NCI-H187 (cell line): Measurements from ENCODE around the gene MAP3K20.
"Not testable (repeated sequence)": the region's sequence is repeated elsewhere in the genome, so short reads cannot be mapped to it uniquely, and the experiment has no call there.

ENCODE experiments used
- DNase-seq, 2 experiments: peaks; one replicate each; lab custom pipeline; 2025; lab: John Stamatoyannopoulos, UW

MAP3K20 gene

DNA sequence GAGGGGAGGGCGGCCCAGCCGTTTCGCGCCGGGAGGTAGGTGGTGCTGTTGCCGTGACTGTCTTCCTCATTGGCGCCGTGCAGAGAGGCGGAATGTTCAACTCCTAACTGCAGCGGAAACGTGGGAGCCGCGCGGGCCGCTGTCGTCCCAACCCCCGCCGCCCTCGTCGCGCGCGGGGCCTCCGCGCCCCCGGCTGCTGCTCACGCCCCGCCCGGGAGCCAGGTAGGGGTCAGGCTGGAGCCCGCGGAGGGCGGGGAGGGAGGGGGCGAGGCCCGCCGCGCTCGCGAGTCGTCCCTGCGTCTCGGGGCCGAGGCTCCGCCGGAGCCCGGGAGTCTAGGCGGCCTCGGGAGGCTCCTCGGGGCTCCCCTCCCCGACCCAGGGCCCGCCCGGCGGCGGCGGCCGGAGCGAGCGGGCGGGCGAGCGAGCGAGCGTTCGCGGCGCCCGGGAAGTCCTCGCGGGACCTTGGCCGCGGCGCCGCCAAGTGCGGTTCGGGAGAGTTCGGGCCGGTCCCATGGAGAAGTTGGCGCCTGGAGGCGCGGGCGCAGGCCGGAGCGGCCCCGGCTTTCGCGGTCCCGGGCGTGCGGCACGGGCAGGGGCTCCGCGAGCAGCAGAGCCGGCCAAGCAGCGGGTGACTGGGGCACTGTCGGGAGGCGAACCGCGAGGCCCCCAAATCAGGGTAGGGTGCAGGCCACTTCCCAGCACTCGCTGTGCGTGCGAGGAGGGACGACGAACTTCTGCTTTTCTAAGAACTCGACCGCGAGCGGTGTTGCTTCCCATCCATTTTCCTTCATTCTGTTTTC lies at the start of gene MAP3K20:
Gene MAP3K20, plus strand, starts transcription at position 66 of the 800 bp plus-strand sequence. CDS start 15,186 bp downstream, outside the sequence.
- peak in 1 of 2 experiments; percentile 6 for DNase-seq

GRCh38 chr2:173026479-173026878 lies 49.2 kb upstream of the MAP3K20 start:
- DNase-seq: no peak

GRCh38 chr2:173027181-173028128 lies 48.2 kb upstream of the MAP3K20 start:
- peak; percentile 3 to 18 for DNase-seq

DNA sequence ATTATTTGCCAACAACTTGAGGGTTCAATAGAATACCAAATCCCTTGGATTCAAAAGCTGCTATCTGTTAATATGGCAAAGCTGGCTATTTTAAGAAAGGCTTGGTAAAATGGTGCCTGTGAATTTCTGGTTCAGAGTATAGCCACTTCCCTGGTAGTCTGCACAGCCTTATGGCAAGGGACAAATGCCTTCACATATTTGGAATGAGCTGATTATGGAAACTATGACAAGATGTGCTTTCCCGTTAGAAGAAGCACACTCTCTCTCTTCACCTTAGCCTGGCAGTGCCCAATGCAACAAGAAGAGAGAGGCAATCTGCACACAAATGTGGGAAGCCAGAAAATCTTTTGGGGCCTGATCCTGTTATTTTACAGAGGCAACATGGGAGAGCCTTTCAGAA lies 47.5 kb upstream of the MAP3K20 start:
- no peak for DNase-seq

GRCh38 chr2:173028671-173029070 lies 47.0 kb upstream of the MAP3K20 start:
- DNase-seq: no peak

DNA sequence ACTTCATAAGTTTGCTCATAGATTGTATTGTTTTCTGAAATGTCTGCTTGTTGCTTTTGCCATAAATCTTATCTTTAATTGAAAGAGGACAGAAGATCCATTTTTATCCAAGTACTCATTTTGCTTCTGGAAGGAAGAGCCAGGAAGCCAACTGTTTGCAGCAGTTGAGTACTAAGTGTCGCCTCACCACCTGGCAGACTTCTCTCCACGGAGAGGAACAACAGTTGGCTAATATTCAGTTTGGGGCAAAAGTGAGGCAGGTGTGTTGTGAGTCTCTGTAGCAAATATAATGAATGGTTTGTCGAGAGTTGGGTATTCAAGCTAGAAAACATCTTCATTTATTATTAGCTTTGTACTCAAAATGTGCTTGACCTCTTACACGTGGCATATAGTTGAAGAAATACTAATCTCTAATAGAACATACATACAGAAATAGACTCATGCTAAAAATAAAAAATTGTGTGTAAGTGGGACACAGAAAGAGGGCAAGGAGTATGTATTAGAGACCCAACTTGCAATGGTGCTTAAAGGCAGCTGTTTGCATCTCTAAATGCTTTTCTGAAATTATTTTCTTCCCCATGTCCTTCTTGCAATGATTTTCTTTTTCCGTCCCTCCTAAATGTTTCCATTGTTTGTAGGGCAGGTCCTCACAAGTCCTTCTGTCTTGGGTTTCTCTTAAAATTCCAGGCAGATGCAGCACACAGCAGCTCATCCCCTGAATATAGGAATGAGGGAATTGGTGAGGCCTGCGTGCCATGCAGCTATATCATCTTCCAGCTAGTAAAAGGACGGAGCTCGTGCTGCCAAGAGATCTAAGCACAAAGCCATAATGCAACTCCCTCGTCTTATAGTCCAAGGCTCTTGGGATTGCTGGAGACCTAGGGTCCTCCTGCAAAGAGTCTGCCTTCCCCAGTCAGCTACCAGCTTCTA lies 44.8 kb upstream of the MAP3K20 start:
- DNase-seq: no peak

- DNase-seq: no peak
These were observed 43.6 kb upstream of the MAP3K20 start for GRCh38 chr2:173032032-173032431.

- DNase-seq: no peak
These were observed 42.6 kb upstream of the MAP3K20 start for GRCh38 chr2:173033084-173033483.

GRCh38 chr2:173034143-173034542 lies 41.5 kb upstream of the MAP3K20 start:
- DNase-seq: no peak

GRCh38 chr2:173037245-173038120 lies 38.2 kb upstream of the MAP3K20 start:
- no peak for DNase-seq

GRCh38 chr2:173038257-173038656 lies 37.4 kb upstream of the MAP3K20 start:
- not testable (repeated sequence) for DNase-seq

- no peak for DNase-seq
These were observed 34.9 kb upstream of the MAP3K20 start for GRCh38 chr2:173040729-173041128.

- DNase-seq: no peak
These were observed 32.2 kb upstream of the MAP3K20 start for GRCh38 chr2:173043476-173043875.

DNA sequence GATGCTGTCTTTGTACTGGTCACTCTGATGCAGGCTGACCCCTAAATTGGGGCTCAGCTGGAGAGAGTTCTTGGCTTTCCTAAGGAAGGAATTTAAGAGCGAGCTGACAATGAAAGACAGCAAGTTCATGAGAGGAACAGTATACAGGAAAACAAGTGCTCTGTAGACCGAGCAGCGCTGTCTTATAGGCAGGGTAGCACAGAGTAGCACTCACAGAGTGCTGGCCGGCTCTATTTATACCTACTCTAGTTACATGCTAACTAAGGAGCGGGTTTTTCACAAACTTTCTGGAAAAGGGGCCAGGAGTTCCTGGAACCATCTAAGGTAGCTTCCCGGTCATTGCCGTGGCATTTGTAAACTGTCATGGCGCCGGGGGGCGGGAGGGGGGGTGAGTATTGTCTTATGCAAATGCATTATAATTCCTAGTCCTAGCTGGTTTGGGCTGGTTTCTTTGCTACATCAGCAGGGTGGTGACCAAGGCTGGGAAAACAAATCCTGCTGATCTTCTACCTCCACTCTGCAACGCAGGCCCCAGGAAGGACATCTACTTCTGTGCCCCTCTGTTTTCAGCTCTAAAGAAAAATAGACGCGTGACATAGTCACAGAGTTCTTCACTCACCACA lies 31.6 kb upstream of the MAP3K20 start:
- no peak for DNase-seq

DNA sequence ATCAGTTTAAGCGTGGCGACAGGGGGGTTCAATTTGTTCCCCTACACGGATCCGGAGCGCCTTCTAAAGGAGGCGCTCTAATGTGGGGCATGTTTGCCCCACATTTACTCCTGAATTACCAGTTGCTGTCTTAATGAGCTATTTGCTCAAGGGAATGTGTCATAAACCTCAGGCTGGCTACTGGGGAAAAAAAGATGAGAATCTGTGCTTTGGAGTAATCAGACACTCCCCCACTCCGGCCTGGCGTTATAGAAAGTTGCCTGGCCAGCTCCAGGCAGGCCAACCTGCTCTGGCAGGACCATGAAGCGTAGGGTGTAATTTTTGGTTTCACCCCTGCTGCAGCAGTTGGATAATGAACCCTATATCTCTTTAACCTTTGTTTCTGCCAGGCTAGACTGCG lies 31.0 kb upstream of the MAP3K20 start:
- DNase-seq: no peak

GRCh38 chr2:173045181-173045580 lies 30.5 kb upstream of the MAP3K20 start:
- no peak for DNase-seq

DNA sequence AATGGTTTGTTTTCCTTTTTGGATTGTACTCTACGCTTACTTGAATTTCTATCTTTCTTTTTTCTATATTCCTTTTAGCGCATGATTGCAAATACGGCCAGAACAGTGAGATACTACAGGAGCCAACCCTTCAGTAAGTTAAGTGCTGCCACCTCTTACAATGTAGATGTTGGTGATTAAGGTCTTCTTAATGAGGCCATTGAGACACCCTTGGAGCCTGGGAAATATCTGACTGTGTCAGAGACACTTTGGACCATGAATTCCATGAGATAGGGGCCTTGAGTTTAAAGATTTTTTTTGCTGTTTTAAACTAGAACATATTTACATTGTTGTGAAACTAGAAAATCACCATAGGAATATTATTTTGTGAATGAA lies 27.1 kb upstream of the MAP3K20 start:
- no peak for DNase-seq

DNA sequence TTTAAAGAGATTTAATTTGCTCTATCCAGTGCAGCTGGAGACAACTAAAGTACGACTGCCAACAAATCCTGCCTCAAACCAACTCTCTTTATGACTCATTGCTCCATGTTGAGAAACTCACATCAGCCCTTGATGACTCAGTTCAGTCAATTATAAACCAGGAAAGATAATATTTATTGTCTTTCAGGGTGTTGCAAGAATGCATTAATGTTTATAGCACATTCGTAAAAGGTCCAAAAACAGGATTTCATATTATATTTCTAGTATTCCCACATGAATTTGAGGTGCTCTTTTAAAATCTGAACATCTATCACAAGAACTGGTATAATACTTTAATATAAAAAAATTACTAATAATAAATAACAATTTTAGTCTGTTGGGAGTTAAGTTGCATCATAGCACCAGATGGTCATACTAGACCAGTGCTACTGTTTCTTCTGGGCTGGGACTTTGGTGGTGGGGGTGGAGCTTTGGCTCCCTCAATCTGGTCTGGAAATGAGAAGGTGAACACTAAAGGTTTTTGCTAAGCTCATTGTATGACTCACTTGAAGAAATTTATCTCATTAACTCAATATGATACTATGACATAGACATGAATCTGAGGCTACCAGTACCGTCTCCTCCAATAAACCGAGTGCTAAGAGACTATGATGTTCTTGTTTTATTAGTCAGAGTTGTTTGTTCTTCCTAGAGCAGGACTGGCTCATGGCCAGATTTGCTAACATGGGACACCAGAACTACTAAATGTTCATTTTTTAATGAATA lies 26.6 kb upstream of the MAP3K20 start:
- DNase-seq: no peak

DNA sequence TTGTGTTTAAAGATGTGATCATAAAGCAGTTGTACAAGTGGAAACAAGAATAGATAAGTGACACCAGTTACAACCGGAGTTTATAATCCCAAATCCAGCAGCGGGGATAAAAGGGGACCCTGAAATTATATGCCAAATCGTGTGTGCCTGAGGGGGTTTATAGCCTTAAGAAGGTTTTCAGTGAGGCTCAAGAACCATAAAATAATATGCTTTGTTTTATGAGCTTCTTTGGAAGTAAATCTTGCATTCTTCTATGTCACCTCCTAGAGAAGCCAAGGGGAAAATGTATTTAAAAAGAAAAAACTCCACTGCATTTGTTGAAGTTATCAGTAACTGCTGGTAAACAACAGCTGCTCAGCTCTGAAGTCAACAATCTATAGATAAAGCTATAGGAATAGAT lies 25.8 kb upstream of the MAP3K20 start:
- DNase-seq: no peak

DNA sequence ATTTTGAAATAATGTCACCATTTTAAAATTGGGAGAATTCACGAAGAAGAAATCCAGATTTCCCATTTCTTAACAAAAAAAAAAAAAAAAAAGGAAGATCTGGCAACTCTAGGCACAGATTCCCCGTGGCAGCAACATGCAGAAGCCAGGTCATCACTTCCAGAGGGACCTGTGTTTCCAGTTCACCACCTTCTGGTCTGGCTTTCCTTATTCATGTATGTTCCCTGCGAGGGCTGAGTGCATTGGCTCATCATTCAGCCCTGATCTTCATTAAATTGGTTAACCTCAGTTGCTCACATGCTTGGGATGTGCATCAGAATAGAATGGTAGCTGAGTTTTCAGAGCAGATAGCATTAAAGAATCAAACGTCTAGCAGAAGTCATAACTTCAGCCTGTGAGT lies 25.0 kb upstream of the MAP3K20 start:
- no peak for DNase-seq
